Colonic mucosa (tissue), 4 donors: ENCODE measurements around the gene TXK. TPM values are rescaled to one million over a fixed set of nuclear protein-coding genes. Genes with fewer than 3 reads are reported as not detected.

Experiments used
- DNase-seq: peaks from one replicate; pipeline ENCODE4 v3.0.0-alpha.2; 2020
- H3K27ac ChIP-seq: fragments of 200-600 bp; one replicate; pipeline ENCODE4 v1.8.0; 2021
- H3K27me3 ChIP-seq: fragments of 200-600 bp; one replicate; pipeline ENCODE4 v1.8.0; 2021
- H3K36me3 ChIP-seq: fragments of 200-600 bp; one replicate; pipeline ENCODE4 v1.8.0; 2021
- H3K4me1 ChIP-seq: fragments of 200-600 bp; one replicate; pipeline ENCODE4 v1.8.0; 2021; ENCODE audit warnings: mild to moderate bottlenecking
- H3K4me3 ChIP-seq: fragments of 200-600 bp; one replicate; pipeline ENCODE4 v1.8.0; 2021
- H3K9ac ChIP-seq, 2 donors: one replicate each; pipeline ENCODE4 v1.7.0; 2013; ENCODE audit warnings: control low read depth in 2 of 2, low read depth in 2 of 2, low read length in 2 of 2
- H3K9me3 ChIP-seq: fragments of 200-600 bp; one replicate; pipeline ENCODE4 v1.8.0; 2021
- intact Hi-C: fragments of 100-400 bp; cut with DNase I; formaldehyde crosslinking; loops from one replicate; pipeline ENCODE4 v1.14.1; 2022
- total RNA-seq, 2 donors: library from RNA; stranded (reverse); fragmentation: NEBNext Ultra II Directional in 1 of 2; extraction: Animal tissue kit (Norgen Biotek cat#: 25700) in 1 of 2; gene quantifications; one replicate each; pipeline ENCODE4 v1.2.1, GENCODE V29; 2021
- TF ChIP-seq, protein P1 (sequence below): fragments of 200-600 bp; IDR thresholded peaks from one replicate; pipeline ENCODE4 v1.8.0; 2022; ENCODE audit warnings: antibody characterized with exemption, mild to moderate bottlenecking
- donor health status: healthy.
- donor health status: DM: no; HTN: no; CAD: no.
- donor health status: DM: no; HTN: no; CAD: no.

TXK gene
- total RNA-seq, 2 donors from 2014 or later: 0.57 to 0.72 TPM

DNA sequence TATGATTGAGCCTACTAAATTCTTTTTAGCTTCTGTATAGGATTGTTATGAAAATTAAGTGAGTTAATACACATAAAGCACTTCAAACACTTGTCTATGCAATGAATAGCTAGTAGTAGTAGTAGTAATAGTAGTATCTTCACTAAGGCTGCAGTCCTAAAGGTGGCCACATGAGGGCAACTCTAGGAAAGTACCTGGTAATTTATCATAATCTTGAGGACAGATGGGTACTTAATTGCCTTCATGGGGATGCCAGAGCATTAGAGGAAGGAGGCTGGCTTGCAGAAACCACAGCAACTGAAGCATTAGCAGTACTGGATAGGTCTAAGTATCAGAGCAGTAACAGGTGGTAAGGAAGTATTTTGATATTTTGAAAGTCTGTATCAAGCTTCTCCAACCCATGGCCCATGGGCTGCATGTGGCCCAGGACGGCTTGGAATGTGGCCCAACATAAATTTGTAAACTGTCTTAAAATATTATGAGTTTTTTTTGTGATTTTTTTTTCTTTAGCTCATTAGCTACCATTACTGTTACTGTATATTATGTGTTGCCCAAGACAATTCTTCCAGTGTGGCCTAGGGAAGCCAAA is 100.1 kb downstream of the TXK start:
- TF ChIP-seq, protein P1, sequence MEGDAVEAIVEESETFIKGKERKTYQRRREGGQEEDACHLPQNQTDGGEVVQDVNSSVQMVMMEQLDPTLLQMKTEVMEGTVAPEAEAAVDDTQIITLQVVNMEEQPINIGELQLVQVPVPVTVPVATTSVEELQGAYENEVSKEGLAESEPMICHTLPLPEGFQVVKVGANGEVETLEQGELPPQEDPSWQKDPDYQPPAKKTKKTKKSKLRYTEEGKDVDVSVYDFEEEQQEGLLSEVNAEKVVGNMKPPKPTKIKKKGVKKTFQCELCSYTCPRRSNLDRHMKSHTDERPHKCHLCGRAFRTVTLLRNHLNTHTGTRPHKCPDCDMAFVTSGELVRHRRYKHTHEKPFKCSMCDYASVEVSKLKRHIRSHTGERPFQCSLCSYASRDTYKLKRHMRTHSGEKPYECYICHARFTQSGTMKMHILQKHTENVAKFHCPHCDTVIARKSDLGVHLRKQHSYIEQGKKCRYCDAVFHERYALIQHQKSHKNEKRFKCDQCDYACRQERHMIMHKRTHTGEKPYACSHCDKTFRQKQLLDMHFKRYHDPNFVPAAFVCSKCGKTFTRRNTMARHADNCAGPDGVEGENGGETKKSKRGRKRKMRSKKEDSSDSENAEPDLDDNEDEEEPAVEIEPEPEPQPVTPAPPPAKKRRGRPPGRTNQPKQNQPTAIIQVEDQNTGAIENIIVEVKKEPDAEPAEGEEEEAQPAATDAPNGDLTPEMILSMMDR: peak; percentile 57
- intact Hi-C loops: no loop called here
- Histone ChIP-seq H3K9ac (no peak overlapping the region), H3K4me3 (no peak overlapping the region), H3K27me3 (no peaks in the 10 kb centered on the region), H3K36me3 (no peaks in the 10 kb centered on the region), H3K27ac (no peak overlapping the region), H3K9me3 (no peaks in the 10 kb centered on the region), H3K4me1 (no peaks in the 10 kb centered on the region)
- peak; percentile 65 for DNase-seq

DNA sequence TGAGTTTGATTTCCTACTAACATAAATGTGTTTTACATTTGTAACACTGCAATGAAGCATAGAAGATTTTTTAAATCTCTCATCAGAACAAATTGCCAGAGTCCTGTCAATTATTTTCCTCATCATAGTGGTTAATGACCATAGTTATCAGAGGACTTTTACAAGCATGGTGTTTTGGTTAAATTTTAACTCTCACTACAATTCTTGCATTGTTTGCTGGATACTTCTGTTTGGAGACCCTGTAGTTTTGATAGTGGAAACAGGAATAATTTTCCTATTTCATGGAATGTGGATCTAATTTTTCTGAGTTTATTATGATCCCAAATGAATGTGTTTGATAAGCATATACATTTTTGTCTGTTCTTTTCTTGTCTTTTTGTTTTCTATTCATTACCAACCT is 100.6 kb downstream of the TXK start:
- DNase-seq: no peak
- Histone ChIP-seq H3K9me3 (no peaks in the 10 kb centered on the region), H3K27ac (no peak overlapping the region), H3K4me3 (no peak overlapping the region), H3K36me3 (no peaks in the 10 kb centered on the region), H3K4me1 (no peaks in the 10 kb centered on the region), H3K27me3 (no peaks in the 10 kb centered on the region), H3K9ac (no peak overlapping the region)
- TF ChIP-seq, protein P1: no peak
- intact Hi-C loops: no loop called here

DNA sequence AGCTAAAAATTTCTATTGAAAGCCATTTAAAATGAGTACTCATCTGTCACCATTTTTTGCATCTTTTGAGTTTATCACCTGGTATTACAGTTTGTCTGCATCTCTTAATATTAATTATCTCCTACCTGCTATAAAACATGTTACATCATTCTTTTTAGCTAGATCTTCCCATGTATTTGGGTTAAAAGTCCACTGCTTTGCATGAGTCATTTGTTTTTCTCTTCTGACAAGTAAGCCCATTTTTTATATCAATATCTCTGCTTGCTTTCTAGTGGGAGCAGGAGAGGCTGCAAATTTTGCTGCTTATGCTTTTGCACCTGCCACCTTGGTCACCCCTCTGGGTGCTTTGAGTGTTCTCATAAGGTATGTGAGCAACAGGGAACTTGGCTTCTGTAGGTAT is 101.3 kb downstream of the TXK start:
- Histone ChIP-seq H3K9ac (no peak overlapping the region), H3K4me3 (no peak overlapping the region), H3K27ac (no peak overlapping the region), H3K36me3 (no peaks in the 10 kb centered on the region), H3K9me3 (no peaks in the 10 kb centered on the region), H3K27me3 (no peaks in the 10 kb centered on the region), H3K4me1 (no peaks in the 10 kb centered on the region)
- TF ChIP-seq, protein P1: no peak
- no peak for DNase-seq
- intact Hi-C loops: no loop called here

DNA sequence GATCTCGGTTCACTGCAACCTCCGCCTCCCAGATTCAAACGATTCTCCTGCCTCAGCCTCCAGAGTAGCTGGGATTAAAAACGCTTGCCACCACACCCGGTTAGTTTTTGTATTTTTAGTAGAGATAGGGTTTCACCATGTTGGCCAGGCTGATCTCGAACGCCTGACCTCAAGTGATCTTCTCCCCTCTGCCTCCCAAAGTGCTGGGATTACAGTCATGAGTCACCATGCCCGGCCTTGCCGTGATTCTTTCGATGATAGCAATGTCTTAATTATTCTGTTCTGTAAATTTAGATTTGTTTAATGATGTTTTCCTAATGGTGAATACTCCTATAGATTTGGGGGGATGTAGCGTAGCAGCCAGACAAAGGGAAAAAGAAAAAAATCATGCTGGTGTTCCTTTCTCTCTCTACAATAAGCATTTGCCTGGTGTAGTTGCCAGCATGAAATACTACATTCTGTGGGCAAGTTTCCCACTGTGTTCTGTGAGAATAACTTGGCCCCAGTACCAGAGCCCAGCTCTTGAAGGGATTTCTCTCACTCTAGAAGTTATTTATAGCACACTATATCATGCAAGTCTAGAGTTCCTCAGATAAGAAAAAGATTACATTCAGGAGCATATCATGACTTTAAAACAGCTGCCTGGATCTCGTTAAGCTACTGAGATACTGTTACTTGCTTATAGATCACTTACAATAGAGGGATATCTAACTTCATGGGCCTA is 102.1 kb downstream of the TXK start:
- Histone ChIP-seq H3K9ac (no peak overlapping the region), H3K27me3 (no peaks in the 10 kb centered on the region), H3K9me3 (no peaks in the 10 kb centered on the region), H3K27ac (no peak overlapping the region), H3K36me3 (no peaks in the 10 kb centered on the region), H3K4me1 (no peaks in the 10 kb centered on the region), H3K4me3 (no peak overlapping the region)
- intact Hi-C loops: no loop called here
- DNase-seq: no peak
- TF ChIP-seq, protein P1: no peak

DNA sequence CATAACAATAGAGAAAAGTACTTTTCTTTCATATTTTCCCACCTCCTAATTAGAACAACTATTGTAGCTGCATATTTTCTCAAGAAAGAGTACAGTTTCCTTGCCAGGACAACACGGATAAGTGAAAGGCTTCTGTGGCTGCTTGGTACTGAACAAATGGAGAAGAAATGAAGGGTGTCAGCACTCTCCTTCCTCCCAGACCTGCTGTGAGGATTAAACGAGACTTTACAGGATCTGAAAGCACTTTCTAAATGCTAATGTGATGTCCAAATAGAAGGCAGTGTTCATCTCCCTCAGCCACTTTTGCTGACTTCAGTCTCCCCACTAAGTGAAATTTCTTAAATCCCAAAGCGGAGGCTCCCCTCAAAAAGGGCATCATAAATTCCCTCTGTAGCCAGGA is 103.6 kb downstream of the TXK start:
- intact Hi-C loops: no loop called here
- Histone ChIP-seq H3K27me3 (no peaks in the 10 kb centered on the region), H3K9ac (no peak overlapping the region), H3K4me1 (no peaks in the 10 kb centered on the region), H3K4me3 (no peak overlapping the region), H3K27ac (no peak overlapping the region), H3K36me3 (peaks cover 6% of the 10 kb centered on the region), H3K9me3 (no peaks in the 10 kb centered on the region)
- TF ChIP-seq, protein P1: no peak
- no peak for DNase-seq
